Left lung (tissue), 10 donors: Measurements from ENCODE around the gene ADGRG2. TPM values are rescaled to one million over a fixed set of nuclear protein-coding genes. Genes with fewer than 3 reads are reported as not detected.

Experiments used
- ATAC-seq: fragments of 200-7000 bp; cut with Tn5 transposase; one replicate; pipeline ENCODE4 v1.9.1; 2020; ENCODE audit warnings: moderate library complexity
- DNase-seq, 4 donors: peaks; one replicate each; pipeline ENCODE4 v3.0.0-alpha.2; 2013 to 2020
- H3K27ac ChIP-seq, 2 donors: fragments of 200-600 bp; sonication (generic) in 1 of 2; one replicate each; pipeline versions ENCODE4 v1.5.0 to v1.8.0; 2020 to 2021
- H3K27me3 ChIP-seq, 2 donors: fragments of 200-600 bp; sonication (generic) in 1 of 2; one replicate each; pipeline versions ENCODE4 v1.5.0 to v1.8.0; 2020 to 2021
- H3K36me3 ChIP-seq, 2 donors: fragments of 200-600 bp; sonication (generic) in 1 of 2; one replicate each; pipeline versions ENCODE4 v1.5.0 to v1.8.0; 2020 to 2021
- H3K4me1 ChIP-seq, 2 donors: fragments of 200-600 bp; one replicate each; pipeline ENCODE4 v1.8.0; 2021
- H3K4me3 ChIP-seq, 2 donors: fragments of 200-600 bp; sonication (generic) in 1 of 2; one replicate each; pipeline versions ENCODE4 v1.5.0 to v1.8.0; 2020 to 2021; ENCODE audit warnings: mild to moderate bottlenecking in 1 of 2
- H3K9me3 ChIP-seq, 2 donors: fragments of 200-600 bp; sonication (generic) in 1 of 2; one replicate each; pipeline versions ENCODE4 v1.5.0 to v1.8.0; 2020 to 2021
- intact Hi-C, 2 donors: fragments of 100-400 bp; cut with DNase I; formaldehyde crosslinking; loops; one replicate each; pipeline versions ENCODE4 v1.11.2 to v1.14.2; 2022
- polyA plus RNA-seq, 6 donors: library from polyadenylated mRNA; unstranded; fragments of 120-200 nt; gene quantifications; one replicate each; pipeline ENCODE4 v1.2.1, GENCODE V29; 2013; ENCODE audit not compliant: insufficient read length in 6 of 6
- total RNA-seq, 2 donors: library from RNA; stranded (reverse); fragmentation: NEBNext Ultra II Directional; extraction: Animal tissue kit (Norgen Biotek cat#: 25700); gene quantifications; one replicate each; pipeline ENCODE4 v1.2.1, GENCODE V29; 2021
- TF ChIP-seq, protein P1 (sequence below), 2 donors: fragments of 200-600 bp; sonication (generic) in 1 of 2; IDR thresholded peaks; one replicate each; pipeline versions ENCODE4 v1.5.0 to v1.8.0; 2021; ENCODE audit warnings: antibody characterized with exemption in 2 of 2
- donor health status: DM: no; HTN: yes; CAD: no.
- donor health status: DM: no; HTN: no; CAD: no.

The ADGRG2 gene
- total and polyA plus RNA-seq, 8 donors: 2.2 to 4.8 (median 2.7) TPM

GRCh38 chrX:19107035-19107434 is 15.2 kb downstream of the ADGRG2 start:
- Histone ChIP-seq H3K9me3 (no peaks in the 10 kb centered on the region), H3K27me3 (no peaks in the 10 kb centered on the region), H3K4me3 (no peak overlapping the region), H3K36me3 (no peaks in the 10 kb centered on the region), H3K4me1 (no peaks in the 10 kb centered on the region), H3K27ac (no peak overlapping the region)
- TF ChIP-seq, protein P1, sequence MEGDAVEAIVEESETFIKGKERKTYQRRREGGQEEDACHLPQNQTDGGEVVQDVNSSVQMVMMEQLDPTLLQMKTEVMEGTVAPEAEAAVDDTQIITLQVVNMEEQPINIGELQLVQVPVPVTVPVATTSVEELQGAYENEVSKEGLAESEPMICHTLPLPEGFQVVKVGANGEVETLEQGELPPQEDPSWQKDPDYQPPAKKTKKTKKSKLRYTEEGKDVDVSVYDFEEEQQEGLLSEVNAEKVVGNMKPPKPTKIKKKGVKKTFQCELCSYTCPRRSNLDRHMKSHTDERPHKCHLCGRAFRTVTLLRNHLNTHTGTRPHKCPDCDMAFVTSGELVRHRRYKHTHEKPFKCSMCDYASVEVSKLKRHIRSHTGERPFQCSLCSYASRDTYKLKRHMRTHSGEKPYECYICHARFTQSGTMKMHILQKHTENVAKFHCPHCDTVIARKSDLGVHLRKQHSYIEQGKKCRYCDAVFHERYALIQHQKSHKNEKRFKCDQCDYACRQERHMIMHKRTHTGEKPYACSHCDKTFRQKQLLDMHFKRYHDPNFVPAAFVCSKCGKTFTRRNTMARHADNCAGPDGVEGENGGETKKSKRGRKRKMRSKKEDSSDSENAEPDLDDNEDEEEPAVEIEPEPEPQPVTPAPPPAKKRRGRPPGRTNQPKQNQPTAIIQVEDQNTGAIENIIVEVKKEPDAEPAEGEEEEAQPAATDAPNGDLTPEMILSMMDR (IDR thresholded peaks at IDR 0.05): no peak
- intact Hi-C loops: no loop called here
- no peak for ATAC-seq
- no peak for DNase-seq

- TF ChIP-seq, protein P1 (IDR thresholded peaks at IDR 0.05): no peak
- no peak for DNase-seq
- H3K36me3 ChIP-seq: no peaks in the 10 kb centered on the region
- no peak overlapping the region for H3K27ac ChIP-seq
- no peaks in the 10 kb centered on the region for H3K27me3 ChIP-seq
- no peaks in the 10 kb centered on the region for H3K4me1 ChIP-seq
- H3K9me3 ChIP-seq: no peaks in the 10 kb centered on the region
- H3K4me3 ChIP-seq: no peak overlapping the region
- no peak for ATAC-seq
- intact Hi-C loops: no loop called here
Observed at GRCh38 chrX:19100586-19100985, 21.7 kb downstream of the ADGRG2 start.

DNA sequence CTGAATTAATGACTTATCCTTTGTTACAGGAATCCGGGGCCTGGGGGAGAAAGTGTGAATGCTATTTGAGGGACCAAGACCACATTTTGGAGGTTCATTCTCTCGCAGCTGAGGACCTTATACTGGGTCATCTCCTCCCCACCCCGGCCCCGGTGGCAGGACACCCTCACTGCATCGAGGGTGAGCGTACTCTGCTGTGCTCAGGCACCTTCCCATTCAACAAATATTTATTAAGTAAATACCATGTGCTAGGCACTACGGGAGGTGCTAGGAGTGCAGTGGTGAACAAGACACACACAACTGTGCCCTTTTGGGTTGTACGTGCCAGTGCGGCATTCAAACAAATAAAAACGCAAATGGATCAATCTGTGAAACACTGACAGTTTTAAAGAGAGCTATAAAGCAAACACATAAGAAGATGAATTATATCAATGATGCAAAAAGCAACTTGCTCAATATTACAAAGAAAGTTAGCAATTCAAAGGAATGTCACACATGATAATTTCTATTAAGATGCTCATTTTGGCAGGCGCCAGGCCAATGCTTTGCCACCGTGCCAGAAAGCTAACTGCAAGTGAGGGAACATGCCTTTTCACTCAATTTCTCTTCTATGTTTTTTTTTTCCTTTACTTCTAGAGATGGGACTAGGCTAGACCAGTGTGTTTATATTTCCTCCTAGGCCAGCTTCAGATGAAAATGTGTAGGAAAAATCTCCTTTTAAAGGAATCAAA is 24.6 kb downstream of the ADGRG2 start:
- no peaks in the 10 kb centered on the region for H3K4me1 ChIP-seq
- TF ChIP-seq, protein P1 (IDR thresholded peaks at IDR 0.05): no peak
- H3K36me3 ChIP-seq: no peaks in the 10 kb centered on the region
- DNase-seq (peak in 2 of 4 donors; percentile 46 to 67), ATAC-seq (no peak)
- H3K27me3 ChIP-seq: no peaks in the 10 kb centered on the region
- H3K9me3 ChIP-seq: no peaks in the 10 kb centered on the region
- H3K4me3 ChIP-seq: no peak overlapping the region
- intact Hi-C loops: no loop called here
- H3K27ac ChIP-seq: no peak overlapping the region

DNA sequence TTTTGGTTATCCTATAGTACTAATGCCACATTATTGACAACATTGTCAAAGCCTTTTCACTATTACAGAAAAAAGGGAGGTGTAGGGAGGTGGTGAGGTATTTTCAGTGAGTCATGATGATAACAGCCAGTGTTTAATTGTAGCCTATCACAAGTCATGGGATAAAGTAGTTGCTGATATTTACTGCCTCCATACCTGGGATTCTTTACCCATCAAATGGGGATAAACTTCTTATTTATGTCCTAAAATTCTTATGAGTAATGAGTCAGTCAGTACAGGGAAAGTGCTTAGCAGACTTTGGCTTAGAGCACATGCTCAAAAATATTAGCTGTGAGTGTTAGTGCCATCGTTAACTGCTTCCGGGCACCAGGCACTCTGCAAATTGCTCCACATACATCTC is 25.7 kb downstream of the ADGRG2 start:
- Histone ChIP-seq H3K4me3 (no peak overlapping the region), H3K36me3 (no peaks in the 10 kb centered on the region), H3K4me1 (no peaks in the 10 kb centered on the region), H3K27ac (no peak overlapping the region), H3K27me3 (no peaks in the 10 kb centered on the region), H3K9me3 (no peaks in the 10 kb centered on the region)
- TF ChIP-seq, protein P1 (IDR thresholded peaks at IDR 0.05): no peak
- no peak for ATAC-seq
- intact Hi-C loops: no loop called here
- DNase-seq: no peak

GRCh38 chrX:19094654-19095053 is 27.6 kb downstream of the ADGRG2 start:
- no peak for ATAC-seq
- intact Hi-C loops: no loop called here
- TF ChIP-seq, protein P1 (IDR thresholded peaks at IDR 0.05): no peak

More at GRCh38 chrX:19094654-19095053, 27.6 kb downstream of the ADGRG2 start:
- Histone ChIP-seq H3K27ac (no peak overlapping the region), H3K4me1 (no peaks in the 10 kb centered on the region), H3K36me3 (no peaks in the 10 kb centered on the region), H3K9me3 (peaks cover 0 to 2% of the 10 kb centered on the region in 2 donors), H3K4me3 (no peak overlapping the region), H3K27me3 (no peaks in the 10 kb centered on the region)
- DNase-seq: no peak
